ENCODE data around the gene CFAP58.

The CFAP58 gene, protein sequence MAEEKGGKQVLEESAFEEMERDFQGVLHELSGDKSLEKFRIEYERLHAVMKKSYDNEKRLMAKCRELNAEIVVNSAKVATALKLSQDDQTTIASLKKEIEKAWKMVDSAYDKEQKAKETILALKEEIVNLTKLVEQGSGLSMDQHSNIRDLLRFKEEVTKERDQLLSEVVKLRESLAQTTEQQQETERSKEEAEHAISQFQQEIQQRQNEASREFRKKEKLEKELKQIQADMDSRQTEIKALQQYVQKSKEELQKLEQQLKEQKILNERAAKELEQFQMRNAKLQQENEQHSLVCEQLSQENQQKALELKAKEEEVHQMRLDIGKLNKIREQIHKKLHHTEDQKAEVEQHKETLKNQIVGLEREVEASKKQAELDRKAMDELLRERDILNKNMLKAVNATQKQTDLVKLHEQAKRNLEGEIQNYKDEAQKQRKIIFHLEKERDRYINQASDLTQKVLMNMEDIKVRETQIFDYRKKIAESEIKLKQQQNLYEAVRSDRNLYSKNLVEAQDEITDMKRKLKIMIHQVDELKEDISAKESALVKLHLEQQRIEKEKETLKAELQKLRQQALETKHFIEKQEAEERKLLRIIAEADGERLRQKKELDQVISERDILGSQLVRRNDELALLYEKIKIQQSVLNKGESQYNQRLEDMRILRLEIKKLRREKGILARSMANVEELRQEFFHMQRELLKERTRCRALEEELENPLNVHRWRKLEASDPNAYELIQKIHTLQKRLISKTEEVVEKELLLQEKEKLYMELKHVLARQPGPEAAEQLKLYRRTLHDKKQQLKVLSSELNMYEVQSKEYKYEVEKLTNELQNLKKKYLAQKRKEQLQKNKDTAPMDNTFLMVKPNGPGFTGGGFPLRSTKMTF

DNA sequence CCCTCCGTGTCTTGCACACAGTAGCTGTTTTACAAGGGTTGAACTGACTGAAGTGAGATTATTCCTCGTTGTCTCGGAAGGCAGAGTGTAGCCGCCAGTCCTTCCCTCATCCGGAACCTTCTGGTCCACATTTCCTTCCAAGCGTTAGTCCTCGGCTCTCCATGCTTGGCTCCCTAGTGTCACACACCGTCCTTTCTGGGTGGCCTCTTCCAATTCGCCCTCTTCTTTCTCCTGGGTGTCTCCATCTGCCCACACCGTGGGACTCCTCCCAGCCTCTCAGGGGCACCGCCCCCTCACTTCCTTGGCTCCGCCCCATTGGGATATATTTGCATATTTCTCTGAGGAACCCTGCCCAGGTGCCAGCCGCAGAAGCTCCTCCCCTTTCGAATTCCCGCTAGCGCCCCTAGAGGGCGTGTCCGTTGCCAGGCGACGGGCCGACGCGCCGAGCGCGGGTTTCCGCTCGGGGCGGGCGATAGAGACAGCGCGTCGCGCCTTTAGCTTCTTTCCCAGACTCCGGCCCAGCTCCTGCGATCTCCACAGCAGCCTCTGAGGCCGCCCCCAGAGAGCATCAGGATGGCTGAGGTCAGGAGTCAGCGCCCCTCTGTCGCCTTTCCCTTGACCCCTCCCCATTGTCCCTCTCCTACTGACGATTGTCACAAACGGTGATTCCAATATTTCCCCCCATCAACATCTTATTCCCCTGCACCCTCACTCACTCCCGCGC lies at the start of gene CFAP58:
Gene CFAP58 (plus strand): TSS at position 509 of the 724 bp plus-strand sequence. CDS start 65 bp downstream, at position 574.
- peak; percentile 72 for DNase-seq (ENCODE audit: low read depth)

DNA sequence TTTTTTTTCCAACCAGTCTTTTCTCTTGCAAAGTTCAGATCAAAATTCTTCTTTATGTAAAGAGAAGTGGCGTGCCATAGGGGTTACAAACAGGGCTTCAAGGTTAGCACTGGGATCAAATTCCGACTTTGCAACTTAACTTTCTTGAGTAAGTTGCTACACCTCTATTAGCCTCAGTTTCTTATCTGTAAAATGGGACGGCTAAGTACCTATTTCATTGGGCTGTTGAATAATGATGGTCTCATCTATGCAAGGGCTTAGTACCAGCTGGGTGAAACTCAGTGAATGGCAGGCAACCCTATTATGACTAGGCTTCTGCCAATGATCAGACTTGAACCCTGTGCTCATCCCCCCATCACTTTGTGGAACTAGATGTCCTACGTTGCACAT lies 49.3 kb upstream of the CFAP58 start:
- DNase-seq (ENCODE audit: low read depth) = no peak

DNA sequence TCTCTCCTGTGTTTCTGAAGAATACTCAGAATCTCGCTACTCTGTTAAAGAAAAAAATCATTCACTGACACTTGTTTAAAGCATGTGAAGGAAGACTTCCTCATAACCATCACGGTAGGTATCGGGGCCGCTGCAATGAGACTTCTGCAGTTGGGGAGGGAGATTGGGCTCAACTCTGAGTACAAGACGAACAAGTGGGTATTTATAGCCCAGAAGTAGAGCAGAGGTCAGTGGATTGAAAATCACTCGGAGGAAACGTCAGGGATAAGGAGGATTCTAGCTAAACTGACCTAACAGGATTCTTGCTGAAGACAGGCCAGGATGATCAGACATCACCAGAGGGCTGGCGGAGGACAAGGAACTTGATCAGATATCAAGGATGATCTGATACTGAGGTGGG lies 48.7 kb upstream of the CFAP58 start:
- DNase-seq (ENCODE audit: low read depth) = no peak

DNA sequence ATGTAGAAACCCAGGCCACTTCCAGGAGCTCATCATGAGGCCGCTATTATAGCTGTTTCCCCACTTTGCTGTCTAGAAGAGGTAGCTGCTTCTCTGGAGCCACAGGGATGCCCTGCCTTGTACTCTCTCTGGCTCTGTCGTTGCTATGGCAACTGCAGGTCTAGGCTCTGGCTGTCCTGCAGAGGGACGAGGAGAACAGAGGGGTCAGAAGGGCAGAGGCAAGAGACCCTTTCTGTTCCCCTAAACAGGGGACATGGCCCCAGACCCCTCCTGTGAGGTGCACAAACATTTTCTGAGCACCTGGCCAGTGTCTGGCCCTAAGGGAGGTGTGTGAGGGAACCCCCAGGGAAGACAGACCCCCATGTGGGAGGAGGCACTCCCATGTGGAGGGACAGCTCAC lies 46.7 kb upstream of the CFAP58 start:
- DNase-seq (ENCODE audit: low read depth) = no peak

DNA sequence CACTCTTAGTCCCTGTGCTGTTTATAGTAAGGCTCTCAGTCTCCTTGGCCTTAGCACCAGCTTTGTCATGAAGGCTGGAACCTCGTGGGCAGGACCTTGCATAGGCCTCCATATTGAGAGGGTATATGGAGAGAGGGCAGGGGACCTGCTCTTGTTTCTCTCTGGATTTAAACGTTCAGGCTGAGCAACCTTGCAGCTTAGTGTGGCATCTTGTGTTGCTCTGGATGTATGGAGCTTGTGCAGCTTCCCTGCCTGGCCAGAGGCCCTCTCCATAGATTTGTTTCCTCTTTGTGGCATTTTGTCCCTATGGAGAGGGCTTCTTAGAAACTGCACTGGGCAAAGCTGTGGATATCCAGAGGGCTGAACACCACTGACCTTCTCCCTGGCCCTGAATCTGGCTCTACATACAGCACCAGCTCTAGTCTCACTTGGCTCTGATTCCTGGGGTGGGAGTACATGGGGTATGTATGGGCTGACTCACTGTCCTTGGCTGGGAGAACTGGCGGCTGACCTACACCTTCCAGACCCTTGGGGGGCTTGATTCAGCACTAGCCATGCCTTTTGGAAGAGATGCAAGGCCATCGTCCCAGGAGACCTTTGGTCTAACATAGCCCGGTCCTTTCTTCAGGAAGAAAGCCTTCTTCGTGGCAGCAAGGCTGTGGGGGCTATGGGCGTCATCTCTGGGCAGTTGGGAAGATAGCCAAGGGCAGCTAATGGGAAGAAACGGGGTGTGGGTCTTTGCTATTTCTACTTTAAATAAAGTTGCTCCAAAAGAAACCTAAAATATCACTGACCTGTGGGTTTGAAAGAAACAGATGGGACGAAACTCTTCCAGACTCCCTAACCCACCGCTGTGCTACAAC lies 45.8 kb upstream of the CFAP58 start:
- DNase-seq (ENCODE audit: low read depth) = no peak

DNA sequence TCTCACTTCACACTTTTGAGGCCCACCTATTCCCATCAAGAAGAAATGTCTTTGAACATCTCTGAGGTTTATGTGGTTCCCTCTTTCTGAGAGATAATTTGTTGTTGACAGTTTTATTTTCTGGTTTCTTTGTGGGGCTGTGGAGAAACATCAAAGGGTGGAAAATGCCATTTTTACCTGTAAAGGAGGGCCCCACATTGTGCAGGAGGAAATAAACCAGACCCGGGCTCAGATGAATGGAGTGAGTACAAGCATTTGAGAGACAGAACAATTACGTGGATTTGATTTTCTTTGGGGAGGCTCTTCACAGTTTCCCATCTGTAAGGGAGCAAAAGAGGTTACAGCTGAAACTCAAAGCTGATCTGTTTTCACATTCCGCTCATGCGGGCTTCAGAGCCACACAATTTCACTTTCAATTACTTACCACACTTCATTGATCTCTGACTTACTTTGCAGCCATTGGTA lies 45.2 kb upstream of the CFAP58 start:
- DNase-seq (ENCODE audit: low read depth) = no peak

DNA sequence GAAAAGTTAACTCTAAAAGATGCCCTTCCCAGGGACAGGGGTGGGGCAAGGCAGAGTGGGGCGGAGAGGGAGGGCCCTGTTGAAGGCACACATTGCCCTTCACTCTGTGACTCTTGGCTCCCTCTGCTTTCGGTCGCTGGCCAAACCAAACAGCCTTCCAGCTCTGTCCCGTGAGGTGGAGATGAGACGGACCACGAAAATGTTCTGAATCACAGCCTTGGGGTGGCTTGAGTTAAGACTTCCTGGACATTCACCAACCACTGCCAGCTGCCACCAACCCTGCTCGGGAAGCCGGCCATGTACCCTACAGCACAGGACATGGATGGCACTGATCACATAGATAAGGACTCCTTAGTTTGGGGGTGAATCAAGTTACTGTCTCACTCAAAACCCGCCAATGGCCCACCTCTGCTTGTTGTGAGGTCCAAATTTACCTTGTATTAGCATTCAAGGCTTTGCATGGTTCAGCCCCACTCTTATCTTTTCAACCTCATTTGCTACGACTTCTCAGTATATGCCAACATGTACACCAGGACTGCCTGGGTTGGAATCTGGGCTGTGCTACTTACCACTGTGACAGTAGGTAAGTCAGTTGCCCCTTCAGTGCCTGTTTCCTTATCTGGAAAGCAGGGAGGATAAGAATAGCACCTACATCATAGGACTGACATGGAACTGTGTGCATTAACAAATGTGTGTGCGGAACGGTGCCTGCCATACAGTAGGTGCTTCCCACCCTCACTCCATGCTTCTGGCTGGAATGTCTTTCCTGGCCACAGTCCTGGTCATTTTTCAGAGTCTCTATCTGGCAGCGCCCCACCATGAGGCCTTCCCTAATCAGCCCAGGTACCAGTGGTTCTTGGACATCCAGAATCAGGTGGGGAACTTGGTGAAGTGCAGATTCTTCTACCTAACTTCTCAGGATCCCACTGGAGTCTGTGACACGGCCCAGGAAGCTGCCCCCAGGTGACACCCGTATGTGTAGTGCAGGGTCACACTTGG lies 43.4 kb upstream of the CFAP58 start:
- no peak for DNase-seq (ENCODE audit: low read depth)

DNA sequence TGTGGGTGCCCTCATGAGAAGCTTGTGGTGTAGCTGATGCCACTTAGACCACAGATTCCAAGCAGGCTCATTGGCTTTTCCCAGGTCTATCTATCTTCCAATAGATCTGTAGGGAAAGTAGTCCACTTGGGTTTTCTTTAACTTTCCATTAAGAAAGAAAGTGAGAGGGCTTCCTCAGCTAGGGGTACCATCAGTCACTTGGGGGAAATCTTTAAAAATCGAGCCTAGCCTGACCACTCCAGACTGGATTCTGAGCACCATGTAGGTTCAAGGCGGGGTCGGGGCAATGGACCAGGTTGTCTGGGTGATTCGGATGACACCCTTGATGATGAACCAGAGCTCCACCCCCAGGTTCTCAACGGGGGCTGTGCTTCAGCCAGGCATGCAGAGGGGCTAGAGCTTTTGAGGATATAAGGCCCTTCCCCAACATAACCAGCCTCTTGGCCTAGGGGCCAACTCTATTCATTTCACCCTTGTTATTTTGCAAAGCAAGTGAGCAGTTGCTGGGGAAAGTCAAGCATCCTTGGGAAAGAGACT lies 42.4 kb upstream of the CFAP58 start:
- DNase-seq (ENCODE audit: low read depth) = no peak

DNA sequence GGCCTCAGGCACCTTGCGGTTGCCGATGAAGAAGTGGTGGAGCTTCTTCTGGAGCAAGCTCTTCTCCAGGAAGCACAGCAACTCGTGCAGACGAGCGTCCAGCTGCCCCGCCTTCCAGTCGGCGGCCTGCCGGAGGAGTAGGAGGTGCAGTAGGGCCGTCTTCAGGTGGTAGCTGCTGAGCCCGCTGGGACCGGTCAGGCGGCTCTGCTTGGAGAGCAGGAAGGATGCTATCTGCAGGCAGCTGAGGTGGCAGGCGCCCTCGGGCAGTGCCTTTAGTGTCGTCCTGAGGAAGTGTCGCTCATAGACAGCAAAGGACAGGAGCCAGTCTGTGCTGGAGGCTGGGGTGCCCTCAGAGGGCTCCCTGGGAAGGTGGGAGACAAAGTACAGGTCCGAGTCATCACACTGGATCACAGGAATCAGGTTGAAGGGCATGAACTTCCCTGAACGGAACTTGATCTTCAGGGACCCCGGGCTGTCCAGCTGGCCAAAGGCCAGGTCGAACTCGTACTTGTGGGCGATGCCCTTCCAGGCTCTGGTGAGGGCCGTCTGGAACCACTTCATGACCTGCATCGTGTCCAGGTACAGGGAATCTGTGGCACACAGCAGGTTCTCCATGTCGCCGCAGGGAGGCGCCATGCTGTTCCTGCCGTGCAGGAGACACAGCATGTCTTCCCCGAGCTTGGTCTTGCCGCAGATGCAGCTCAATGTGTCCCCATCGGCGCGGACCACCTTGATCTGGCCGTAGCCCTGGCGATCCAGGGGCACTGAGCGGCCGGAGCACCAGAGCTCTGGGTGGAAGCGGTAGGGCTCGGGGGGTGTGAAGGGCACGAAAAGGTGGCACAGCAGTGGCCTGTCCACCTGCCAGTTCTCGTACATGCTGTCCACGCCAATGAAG lies 38.8 kb upstream of the CFAP58 start:
- DNase-seq (ENCODE audit: low read depth) = no peak

DNA sequence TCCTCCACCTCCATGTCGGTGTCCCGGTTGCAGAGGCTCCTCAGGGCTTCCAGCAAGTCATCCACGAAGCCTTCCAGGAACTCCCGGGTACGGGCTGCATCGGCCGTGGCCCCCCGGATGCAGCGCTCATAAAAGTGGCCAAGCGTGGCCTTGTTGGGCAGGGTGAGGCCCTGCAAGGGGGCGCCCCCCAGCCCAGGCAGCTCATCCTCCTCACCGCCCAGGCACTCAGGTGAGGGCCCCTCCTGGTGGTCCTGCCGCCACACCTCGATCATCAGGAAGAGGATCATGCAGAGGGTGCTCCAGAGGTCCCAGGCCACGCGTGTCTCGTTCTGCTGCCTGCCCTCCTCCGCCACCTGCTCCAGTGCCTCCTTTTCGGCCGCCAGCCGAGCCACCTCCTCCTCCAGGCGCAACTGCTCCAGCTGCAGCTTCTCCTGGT lies 38.1 kb upstream of the CFAP58 start:
- DNase-seq (ENCODE audit: low read depth) = no peak

DNA sequence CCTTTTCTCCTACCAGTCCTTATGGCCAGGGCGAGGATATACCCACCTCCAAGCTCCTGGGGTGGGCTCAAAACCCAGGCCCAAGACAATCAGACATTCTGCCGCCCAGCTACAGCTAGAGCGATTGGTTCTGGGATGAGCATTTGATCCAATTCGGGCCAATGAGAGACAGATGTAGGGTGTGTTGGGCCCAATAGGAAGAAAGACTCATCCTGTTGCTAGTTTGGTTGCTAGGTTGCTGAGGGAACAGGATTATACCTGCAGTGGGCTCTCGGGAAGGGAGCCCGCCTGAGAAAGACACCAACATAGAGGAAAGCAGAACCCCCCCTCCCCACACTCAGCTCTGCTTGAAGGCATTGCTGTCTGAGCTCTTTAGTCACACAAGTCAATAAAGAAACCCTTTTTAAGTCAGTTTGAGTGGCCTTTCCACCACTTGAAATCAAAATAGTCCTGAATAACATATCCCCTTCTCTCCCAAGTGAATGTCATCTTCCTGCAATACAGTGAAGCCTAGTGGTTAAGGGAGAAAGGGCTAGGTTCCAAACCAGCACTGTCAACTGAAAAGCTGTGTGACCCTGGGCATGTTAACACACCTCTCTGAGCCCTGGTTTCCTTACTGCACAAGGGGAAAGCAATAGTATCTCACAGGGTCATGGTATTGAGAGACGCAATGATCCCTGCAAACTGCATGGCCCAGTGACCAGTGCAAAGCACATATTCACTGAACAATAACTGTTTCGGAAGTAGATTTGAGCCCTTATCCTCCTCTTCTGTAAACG lies 37.1 kb upstream of the CFAP58 start:
- DNase-seq (ENCODE audit: low read depth) = no peak

DNA sequence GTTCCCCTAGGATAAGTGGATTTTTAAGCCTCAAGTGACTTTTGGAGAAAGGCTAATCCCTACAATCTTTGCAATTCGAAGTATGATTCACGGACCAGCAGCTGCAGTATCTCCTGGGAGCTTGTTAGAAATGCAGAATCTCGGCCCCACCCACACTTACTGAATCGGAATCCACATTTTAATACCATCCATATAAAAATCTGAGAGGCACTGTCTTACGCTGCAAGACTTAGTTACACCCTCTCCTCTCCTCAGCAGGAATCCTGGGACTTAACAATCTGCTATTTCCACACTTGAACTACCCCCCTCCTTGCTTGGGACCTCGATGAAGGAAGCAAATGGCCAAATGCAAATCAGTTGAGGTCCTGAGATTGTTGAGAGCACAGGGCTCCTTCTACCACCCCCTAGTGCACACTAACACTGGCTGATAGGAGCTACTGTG lies 36.3 kb upstream of the CFAP58 start:
- DNase-seq (ENCODE audit: low read depth) = no peak

DNA sequence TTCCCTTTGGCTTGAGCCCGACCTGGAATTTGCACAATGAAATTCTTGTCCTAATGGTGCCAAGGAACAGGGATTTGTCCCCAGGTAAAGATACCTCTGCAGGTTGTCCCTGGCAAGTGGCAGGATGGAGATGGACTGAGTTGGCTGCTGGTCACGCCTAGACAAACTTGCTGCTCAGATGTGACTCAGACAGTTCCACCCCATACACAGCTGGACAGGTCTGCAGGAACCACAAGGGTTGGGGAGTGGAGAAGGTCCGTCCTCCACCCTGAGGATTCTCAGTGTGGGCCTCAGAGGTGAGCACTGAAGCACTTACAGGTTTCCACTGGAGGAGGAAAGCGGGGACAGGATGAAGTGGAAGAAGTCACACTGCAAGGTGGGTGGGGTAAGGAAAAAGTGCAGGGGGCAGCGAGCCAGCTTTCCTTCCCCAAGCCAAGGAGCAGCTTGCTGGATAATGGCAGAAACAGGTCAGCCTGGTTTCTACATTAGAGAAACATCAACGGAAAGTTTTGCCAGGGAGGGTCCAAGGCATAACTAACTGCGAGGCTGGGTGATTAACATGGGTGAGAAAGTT lies 35.8 kb upstream of the CFAP58 start:
- no peak for DNase-seq (ENCODE audit: low read depth)

DNA sequence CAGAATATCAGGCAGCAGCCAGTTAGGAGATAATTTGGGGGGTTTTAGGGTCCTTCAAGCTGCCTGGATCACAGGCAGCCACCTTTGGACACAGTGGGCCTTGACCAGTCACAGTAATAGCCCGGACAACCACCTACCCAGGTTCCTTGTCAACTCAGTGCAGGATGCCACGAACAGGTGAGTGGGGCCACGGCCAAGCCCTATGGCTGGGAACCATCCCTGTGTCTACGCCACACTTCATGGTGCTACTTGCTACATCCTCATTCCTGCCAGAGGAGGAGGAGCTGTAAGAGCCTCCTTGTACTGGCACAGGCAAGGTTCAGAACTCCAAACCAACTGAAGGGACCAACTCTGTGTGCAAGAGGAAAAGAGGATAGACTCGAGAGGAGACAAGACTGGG lies 35.3 kb upstream of the CFAP58 start:
- DNase-seq (ENCODE audit: low read depth) = no peak

DNA sequence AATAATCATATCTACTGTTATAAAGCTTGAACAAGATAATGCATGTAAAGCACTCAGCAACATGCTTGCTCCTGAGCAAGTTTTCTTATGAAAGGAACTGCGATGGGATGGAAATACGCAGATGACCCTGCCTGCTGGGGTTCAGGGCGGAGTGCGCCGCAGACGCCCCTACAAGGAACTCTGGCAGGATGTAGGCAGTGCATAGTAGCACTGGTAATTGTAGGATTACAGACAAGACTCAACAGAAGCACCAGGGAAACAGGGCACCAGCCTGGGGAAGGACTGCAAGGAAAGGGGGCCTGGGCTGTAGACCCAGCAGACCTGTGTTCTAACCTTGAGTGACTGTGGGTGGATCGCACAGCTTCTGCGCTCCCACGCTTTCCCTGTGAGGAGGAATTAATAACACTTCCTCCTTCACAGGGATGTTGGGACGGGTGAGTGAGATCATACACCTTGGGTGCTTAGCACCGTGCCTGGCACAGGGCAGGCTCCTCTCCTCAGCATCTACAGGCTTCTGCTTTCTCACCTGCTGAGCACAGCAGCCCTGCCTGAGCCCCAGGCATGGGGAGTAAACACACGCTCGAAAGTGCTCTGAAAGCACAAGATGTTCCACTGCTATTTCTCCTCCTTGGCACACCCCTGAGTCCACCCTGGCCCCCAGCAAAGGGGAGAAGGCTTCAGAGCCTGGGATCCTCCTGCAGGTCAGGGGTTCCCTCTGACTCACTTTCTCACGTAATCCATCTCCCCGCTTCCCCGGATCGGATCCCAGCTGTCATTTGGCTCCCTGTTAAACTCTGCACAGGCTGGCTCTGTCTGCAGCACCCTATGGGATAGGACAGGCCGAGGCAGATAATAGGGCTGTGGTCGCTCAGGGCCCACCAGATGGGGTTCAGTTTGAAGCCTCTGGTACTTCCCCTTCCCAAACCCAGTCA lies 34.6 kb upstream of the CFAP58 start:
- no peak for DNase-seq (ENCODE audit: low read depth)

DNA sequence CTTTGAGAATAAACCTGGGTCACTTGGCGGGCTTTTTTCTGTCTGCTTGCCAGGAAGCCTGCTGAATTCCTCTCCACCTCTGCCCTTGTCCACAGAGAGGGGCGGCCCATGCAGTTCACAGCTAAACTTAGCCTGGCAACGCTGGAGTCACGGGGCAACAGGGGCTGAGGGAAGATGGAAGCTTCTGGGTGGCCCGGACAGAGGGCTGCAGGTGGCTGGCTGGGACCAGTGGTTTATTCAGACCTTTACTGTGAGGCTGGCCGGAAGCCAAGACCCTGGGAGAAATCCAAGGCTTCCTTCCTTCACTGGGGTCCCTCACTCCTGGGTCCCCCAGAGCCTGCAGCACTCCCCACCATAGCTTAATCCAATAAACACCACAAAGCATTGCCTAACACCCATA lies 32.4 kb upstream of the CFAP58 start:
- DNase-seq (ENCODE audit: low read depth) = no peak

Data from fibroblast of the conjunctiva (primary cell).